CD4-positive, alpha-beta T cell treated with Interleukin-4 for 1 hour (primary cell): ENCODE data around the gene RTP4.
"Not testable (repeated sequence)": the region's sequence is repeated elsewhere in the genome, so short reads cannot be mapped to it uniquely, and the experiment has no call there.

ENCODE experiments used
- DNase-seq, 2 donors: peaks; one replicate each; pipeline ENCODE4 v3.0.0-alpha.2; 2020 to 2022

Gene RTP4

DNA sequence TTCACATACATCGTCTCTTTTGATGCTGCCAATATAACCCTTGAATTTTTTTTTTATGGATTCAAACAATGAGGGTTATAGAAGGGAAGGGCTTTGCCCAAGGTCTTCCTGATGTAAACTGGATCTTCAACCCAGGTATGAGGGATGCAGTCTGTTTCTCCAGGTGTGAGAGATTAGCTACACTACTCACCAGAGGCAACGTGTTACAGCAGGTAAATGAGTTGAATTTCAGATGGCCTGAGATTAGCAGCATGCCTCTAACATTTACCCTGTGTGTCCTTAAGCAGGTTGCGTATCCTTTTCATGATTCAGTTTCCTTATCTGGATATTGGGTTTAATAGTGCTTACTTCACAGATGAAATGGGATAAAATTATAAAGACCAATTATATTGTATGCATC, 1.9 kb downstream of the RTP4 start:
- DNase-seq: no peak

- DNase-seq: no peak
Observed at GRCh38 chr3:187375581-187375980, 7.4 kb downstream of the RTP4 start.

GRCh38 chr3:187377842-187378241, 9.7 kb downstream of the RTP4 start:
- DNase-seq: no peak

- no peak for DNase-seq
Observed at GRCh38 chr3:187382609-187383151, 14.5 kb downstream of the RTP4 start.

DNA sequence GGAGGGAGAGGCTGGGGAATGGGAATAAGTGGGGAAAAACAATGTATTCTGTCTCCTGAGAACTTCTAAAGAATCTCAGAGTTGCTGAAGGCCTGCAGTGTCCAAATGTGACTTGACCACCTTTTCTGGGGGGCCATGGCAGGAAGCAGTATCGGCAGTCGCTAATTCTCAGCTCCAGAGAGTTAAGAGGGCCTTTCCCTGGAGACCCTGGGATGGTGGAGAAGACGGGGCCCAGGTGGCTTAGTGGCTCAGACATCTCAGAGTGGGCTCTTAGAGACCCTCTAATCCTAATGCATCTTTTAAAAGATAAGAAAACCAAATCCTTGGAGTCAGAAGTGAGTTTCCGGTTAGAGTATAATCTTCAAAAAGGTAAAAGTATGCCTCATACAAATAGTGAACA, 15.1 kb downstream of the RTP4 start:
- no peak for DNase-seq

DNA sequence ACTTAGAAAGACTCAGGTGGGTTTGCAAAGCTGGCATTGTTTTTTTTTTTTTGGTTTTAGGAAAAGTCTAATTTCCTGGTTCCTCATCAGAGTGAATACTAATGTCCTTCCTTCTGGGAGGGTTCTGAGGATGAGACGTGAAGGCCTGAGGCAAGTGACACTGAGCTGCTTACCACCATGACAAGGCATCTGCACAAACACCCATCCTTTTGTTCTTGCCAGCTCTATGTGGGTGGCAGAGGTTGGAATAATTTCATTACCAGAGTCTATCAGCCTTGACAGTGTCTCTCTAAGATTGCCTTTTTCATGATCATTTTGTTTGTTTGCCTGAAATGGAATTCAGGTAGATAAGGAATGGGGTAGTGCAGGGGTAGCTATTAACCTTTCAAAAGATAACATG, 17.1 kb downstream of the RTP4 start:
- no peak for DNase-seq

DNA sequence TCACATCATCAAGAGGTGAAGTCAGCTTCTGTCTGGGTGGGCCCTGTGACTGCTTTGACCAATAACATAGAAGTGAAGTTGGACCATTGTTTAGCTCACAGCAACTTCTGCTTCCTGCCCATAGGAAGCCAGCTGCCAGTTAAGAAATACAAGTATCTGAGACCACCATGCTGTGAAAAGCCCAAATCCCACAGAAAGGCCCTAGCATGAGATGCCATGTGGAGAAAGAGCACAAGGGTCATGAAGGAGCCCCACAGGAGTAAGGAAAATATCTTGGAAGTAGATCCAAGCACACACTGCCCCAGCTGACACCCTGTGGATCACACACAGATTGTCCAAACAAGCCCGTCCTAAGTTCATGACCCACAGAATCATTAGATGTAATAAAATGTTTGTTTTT, 28.5 kb downstream of the RTP4 start:
- no peak for DNase-seq

DNA sequence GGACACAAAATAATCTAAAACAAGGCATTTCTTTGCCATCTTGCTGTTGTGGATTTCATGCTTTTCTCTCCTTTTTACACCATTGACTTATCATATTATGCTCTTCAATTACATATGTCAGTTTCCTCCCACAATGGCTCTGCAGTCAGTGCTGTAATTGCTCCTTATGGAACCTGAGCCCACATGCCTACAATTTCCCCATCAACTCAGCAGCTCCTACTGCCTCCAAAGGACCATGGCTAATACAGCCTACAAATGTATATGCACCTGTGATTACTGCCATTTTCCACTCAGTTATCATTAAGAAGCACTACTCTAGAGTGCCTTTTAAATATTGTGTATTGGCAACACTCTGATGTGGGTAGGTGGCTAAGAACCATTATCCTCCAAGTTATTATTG, 30.8 kb downstream of the RTP4 start:
- DNase-seq: no peak

DNA sequence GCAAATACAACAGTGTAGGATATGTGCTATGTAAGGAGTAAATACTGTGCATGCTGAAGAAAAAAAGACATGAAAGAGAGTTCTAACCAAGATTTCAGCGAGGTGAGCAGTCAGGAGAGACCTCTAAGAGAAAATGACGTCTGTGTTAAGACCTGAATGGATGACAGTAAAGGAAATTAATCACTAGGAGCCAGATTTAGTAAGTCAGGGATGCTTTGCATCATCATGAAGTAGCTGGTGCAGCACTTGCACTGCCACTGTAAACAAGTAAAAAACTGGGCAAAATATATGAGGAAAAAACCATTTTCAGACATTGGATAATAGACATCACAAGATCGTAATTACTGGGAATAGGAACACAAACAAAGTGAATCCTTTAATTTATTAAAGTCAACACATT, 32.6 kb downstream of the RTP4 start:
- no peak for DNase-seq

DNA sequence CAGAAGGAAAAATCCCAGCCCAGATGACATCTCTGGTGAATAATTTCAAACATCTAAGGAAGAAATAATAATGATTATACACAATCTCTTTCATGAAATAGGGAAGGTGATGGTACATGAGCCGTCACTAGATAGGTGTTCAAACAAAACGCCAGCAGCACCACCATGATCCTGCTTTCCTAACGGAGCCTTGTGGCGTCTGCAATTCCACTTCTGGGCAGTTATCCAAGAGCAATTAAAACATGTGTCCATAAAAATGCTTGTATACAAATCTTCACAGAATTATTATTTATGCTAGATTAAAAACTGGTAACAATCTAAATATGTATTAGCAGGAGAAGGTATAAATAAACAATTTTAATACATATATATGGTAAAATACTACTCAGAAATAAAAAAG, 33.7 kb downstream of the RTP4 start:
- no peak for DNase-seq

GRCh38 chr3:187403768-187404288, 35.6 kb downstream of the RTP4 start:
- DNase-seq: no peak

DNA sequence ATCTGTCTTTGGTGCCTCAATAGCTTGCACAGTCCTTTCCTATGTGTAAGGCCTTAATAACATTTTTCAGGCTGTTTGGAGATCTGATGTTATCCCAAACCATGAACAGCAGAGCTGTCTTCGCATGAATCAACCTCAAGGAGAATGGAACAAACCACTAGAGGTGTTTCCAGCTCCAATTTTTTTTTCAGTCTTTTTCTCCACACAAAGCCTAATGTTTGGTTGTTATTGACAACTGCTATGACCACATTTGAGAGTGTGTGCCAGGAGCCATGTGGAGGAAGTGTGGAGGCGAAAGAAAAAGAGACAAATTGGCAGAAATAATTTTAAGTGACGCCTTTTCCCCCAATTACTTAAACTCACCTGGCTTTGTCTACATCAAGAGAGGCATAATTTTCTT, 38.7 kb downstream of the RTP4 start:
- no peak for DNase-seq

- not testable (repeated sequence) for DNase-seq
Observed at GRCh38 chr3:187411991-187412781, 44.0 kb downstream of the RTP4 start.
